Measurements from ENCODE around the gene TMEM119. TPM values are rescaled to one million over a fixed set of nuclear protein-coding genes. Genes with fewer than 3 reads are reported as not detected.

Gene TMEM119
- total and polyA plus RNA-seq, 10 of the 15 experiments (the other 5 are each of a cell fraction or from before 2014, with no cell fraction given) = 0.11 to 0.44 (median 0.19) TPM; not detected in 5

DNA sequence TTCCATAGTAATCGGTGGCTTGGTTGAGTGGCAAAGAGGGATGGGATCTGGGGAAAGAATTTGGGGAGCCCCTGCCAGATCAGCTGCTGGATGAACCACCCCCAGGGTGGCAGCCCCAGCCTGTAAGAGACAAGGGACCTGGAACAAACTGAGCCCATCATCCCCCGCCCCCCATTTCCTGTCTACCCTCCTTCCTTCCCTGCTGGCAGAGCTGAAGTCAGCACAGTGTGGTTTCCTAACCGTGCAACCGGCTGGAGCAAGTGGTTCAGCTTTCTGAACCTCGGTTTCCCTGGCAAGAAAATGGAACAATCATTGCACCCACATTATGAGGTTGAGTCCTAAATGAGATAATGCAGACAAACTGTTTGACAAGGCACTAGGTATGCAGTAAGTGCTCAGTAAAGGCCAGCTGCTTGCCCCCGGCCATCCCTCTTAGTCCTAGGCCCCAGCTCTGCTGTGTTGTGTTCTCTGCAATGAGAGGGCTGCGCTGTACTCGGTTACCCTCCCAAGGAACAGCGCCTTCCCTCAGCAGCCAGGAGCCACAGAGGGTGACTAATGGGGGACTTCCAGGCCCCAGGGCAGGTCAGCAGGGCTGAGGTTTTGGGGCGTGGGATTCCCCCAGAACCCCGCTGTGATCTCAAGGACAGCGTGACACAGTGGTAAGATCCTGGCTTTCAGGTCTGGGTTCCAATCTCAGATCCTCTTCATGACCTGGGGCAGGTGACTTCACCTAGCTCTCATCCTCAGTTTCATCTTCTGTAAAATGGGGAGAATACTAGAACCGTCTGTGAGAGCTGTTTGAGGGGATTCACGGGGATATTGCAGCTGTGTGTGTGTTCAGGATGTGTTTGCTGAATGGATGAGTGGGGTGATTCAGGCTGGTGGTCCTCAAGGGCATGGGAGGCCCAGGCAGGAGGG is 19.3 kb upstream of the TMEM119 start (continued):
- TF ChIP-seq FOS (IDR thresholded peaks at IDR 0.05; ENCODE audit: borderline replicate concordance, extremely low read depth, insufficient read length) (no peak), FOXK2 (IDR thresholded peaks at IDR 0.05) (no peak), MYC (IDR thresholded peaks at IDR 0.05; ENCODE audit: insufficient read depth, insufficient read length, insufficient replicate concordance, low read length, severe bottlenecking) (peak; percentile 48), SPI1 (IDR thresholded peaks at IDR 0.05; ENCODE audit: borderline replicate concordance, insufficient read depth, low read depth, low read length) (peak; percentile 82), ZBTB33 (IDR thresholded peaks at IDR 0.05) (no peak), KDM1A (IDR thresholded peaks at IDR 0.05; ENCODE audit: borderline replicate concordance) (no peak), NRF1 (conservative IDR thresholded peaks at IDR 0.05; ENCODE audit: low read depth, low read length) (no peak)
- TF ChIP-seq, protein P1, sequence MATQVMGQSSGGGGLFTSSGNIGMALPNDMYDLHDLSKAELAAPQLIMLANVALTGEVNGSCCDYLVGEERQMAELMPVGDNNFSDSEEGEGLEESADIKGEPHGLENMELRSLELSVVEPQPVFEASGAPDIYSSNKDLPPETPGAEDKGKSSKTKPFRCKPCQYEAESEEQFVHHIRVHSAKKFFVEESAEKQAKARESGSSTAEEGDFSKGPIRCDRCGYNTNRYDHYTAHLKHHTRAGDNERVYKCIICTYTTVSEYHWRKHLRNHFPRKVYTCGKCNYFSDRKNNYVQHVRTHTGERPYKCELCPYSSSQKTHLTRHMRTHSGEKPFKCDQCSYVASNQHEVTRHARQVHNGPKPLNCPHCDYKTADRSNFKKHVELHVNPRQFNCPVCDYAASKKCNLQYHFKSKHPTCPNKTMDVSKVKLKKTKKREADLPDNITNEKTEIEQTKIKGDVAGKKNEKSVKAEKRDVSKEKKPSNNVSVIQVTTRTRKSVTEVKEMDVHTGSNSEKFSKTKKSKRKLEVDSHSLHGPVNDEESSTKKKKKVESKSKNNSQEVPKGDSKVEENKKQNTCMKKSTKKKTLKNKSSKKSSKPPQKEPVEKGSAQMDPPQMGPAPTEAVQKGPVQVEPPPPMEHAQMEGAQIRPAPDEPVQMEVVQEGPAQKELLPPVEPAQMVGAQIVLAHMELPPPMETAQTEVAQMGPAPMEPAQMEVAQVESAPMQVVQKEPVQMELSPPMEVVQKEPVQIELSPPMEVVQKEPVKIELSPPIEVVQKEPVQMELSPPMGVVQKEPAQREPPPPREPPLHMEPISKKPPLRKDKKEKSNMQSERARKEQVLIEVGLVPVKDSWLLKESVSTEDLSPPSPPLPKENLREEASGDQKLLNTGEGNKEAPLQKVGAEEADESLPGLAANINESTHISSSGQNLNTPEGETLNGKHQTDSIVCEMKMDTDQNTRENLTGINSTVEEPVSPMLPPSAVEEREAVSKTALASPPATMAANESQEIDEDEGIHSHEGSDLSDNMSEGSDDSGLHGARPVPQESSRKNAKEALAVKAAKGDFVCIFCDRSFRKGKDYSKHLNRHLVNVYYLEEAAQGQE (IDR thresholded peaks at IDR 0.05; ENCODE audit: low read depth, low read length) = no peak

All from GM12878 (cell line).